Activated naive CD4-positive, alpha-beta T cell treated with anti-CD3 and anti-CD28 coated beads, Interleukin-2, amount 50 U/mL, for 16 hours (primary cell): ENCODE data around the gene RPS6KB2.
A peak's percentile ranks its signal among the peaks of the same experiment; 100 is the strongest.
"Not testable (repeated sequence)": the region's sequence is repeated elsewhere in the genome, so short reads cannot be mapped to it uniquely, and the experiment has no call there.

Source experiments
- DNase-seq: peaks from one replicate; pipeline ENCODE4 v3.0.0-alpha.2; 2020

Gene RPS6KB2

GRCh38 chr11:67468759-67469507 lies 40.6 kb downstream of the RPS6KB2 start, which contains the start of gene TMEM134:
TMEM134 (minus strand) TSS chr11:67469251; CDS start chr11:67469192, 59 bp downstream.
- peak; percentile 89 for DNase-seq

- no peak for DNase-seq
These were observed 41.2 kb downstream of the RPS6KB2 start for GRCh38 chr11:67469508-67469811.

DNA sequence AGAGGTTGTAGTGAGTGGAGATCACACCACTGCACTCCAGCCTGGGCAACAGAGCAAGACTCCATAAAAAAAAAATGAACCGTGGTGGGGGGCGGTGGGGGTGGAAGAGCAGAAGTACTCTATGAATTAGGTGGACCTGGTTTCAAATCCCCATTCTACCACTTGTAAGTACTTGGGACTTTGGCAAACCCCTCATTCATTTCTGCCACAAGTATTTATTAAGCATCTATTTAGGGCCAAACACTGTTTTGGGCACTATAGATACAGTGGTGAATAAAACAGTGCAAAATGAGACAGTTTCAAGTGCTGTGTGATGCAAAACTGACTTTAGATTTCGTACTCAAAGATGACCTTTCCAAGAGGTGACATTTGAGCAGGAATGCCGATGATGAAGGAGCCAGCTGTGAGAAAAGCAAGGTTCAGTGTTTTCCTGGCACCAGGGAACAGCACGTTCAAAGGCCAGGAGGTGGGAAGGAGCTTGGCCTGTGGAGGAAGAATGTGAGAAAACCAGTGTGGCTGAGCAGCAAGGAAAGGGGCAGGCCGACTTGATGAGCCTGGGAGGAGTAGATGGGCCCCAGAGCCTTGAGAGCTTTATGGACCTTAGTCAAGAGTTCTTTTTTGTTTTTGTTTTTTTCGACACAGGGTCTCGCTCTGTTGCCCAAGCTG lies 42.2 kb downstream of the RPS6KB2 start:
- DNase-seq, result no peak

DNA sequence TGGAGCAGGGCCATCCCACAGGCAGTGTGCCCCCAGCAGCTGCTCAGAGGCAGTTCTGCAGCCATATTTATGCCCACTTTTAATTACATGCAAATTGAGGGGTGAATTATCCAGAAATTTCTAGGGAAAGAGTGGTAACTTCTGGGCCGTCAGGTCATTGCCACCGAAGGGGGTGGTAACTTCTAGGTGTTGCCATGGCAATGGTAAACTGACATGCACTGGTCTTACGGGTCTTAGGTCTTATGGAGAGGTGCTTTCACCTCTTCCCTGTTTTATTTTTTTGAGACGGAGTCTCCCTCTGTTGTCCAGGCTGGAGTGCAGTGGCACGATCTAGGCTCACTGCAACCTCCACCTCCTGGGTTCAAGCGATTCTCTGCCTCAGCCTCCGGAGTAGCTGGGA lies 44.6 kb downstream of the RPS6KB2 start:
- no peak for DNase-seq

- DNase-seq, result not testable (repeated sequence)
These were observed 48.4 kb downstream of the RPS6KB2 start for GRCh38 chr11:67476692-67477091.

DNA sequence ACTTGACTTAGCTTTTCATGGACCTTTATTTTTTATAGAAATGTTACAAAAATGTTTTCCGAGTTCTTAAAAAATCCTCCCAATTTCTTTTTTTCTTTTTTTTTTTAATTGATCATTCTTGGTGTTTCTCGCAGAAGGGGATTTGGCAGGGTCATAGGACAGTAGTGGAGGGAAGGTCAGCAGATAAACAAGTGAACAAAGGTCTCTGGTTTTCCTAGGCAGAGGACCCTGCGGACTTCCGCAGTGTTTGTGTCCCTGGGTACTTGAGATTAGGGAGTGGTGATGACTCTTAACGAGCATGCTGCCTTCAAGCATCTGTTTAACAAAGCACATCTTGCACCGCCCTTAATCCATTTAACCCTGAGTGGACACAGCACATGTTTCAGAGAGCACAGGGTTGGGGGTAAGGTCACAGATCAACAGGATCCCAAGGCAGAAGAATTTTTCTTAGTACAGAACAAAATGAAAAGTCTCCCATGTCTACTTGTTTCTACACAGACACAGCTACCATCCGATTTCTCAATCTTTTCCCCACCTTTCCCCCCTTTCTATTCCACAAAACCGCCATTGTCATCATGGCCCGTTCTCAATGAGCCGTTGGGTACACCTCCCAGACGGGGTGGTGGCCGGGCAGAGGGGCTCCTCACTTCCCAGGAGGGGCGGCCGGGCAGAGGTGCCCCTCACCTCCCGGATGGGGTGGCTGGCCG lies 49.2 kb downstream of the RPS6KB2 start:
- DNase-seq, result not testable (repeated sequence)

DNA sequence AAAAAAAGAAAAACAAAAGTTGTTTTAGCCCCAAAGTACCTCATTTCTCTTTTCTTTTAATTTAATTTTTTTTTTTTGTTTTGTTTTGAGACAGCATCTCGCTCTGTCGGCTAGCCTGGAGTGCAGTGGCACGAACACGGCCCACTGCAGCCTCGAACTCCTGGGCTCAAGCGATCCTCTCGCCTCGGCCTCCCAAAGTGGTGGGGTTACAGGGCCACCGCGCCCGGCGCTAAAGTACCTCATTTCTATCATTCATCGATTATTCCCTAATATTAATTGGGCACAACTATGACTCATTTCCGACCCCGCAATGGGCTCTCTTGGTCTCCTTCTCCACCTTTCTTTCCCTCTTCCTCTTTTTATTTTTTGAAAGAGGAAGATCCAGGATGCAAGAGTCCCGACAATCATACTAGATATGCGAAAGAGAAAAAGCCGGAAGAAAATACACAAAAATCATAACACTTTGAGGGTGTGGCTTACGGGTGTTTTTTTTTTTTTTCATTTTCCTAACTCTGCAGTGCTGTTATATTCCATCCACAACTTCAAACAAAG lies 54.1 kb downstream of the RPS6KB2 start:
- no peak for DNase-seq

GRCh38 chr11:67482827-67483798 lies 54.8 kb downstream of the RPS6KB2 start, which contains the start of gene AIP:
AIP (plus strand) TSS chr11:67483026; CDS start chr11:67483159, 133 bp downstream.
- peak; percentile 98 for DNase-seq

DNA sequence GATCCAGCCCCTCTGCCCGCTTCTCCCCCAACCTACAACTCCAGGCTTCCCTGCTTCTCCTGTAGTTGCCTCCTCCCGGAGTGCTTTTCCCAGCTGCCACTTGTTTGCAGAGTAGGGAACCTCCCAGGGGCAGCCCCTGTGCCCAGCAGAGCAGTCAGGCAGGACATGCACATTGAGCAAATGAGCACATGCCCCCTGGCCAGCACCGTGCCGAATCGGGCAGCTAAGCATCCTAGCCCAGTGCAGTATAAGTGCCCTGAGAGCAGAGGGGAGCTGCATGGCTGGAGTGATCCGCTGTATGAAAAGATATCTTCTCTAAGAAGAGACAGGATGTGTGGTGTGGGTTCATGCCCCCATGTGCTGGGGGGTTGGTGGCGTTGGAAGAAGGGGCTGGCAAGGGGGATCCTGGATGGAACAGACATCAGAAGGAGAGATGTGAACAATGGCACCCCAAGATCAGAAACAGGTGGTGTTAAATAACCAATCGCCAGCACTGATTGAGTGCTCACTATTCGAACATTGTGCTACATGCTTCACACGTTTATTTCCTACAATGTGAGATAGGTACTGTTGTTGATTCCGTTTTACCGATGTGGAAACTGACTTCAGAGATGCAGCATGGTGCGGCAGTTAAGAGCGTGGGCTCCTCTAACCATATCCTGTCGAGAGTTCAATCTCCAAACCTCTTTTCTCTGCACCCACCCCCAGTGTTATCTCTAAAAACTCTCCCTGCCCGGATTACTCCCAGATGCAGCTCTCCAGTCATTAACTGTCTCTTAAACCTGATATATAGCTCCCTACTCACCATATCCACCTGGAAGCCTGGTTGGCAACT lies 55.8 kb downstream of the RPS6KB2 start:
- peak; percentile 45 for DNase-seq

DNA sequence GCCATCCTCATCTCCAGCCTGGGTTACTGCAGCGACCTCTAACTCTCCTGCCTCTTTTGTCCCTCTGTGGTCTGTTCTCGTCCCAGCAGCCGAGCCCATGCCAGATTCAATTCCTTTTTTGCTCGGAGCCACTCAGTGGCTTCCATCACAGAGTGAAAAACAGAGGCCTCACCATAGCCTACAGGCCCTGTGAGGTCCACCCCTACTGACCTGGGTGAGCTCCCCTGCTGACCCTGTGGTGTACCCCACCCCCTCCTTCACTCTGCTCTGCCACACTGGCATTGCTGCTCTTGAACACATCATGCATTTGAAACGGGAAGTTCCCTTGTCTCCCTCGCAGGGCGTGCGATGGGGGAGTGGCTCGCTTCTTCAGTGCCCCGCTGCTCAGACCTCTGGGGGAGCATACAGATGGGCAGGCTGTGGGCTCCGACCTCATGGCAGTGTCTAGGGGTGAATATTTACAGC lies 56.6 kb downstream of the RPS6KB2 start:
- DNase-seq, result peak; percentile 65
